Hepatocyte (in vitro differentiated cells): ENCODE data around the gene NUDT4.

Source experiments
- EZH2 ChIP-seq: fragments of 200-600 bp; sonication (generic); IDR thresholded peaks from 2 replicates; pipeline ENCODE4 v1.6.1; 2016; ENCODE audit warnings: antibody characterized with exemption, mild to moderate bottlenecking, borderline replicate concordance
- EZH2phosphoT487 ChIP-seq: fragments of 200-600 bp; sonication (generic); IDR thresholded peaks from one replicate; pipeline ENCODE4 v1.6.1; 2018; ENCODE audit warnings: antibody characterized with exemption, mild to moderate bottlenecking, low read depth, moderate library complexity; ENCODE audit not compliant: unreplicated experiment, severe bottlenecking
- TF ChIP-seq, protein P1 (sequence below): fragments of 200-600 bp; sonication (generic); IDR thresholded peaks from 2 replicates; pipeline ENCODE4 v1.5.1; 2016; ENCODE audit warnings: antibody characterized with exemption, mild to moderate bottlenecking; ENCODE audit not compliant: poor library complexity

DNA sequence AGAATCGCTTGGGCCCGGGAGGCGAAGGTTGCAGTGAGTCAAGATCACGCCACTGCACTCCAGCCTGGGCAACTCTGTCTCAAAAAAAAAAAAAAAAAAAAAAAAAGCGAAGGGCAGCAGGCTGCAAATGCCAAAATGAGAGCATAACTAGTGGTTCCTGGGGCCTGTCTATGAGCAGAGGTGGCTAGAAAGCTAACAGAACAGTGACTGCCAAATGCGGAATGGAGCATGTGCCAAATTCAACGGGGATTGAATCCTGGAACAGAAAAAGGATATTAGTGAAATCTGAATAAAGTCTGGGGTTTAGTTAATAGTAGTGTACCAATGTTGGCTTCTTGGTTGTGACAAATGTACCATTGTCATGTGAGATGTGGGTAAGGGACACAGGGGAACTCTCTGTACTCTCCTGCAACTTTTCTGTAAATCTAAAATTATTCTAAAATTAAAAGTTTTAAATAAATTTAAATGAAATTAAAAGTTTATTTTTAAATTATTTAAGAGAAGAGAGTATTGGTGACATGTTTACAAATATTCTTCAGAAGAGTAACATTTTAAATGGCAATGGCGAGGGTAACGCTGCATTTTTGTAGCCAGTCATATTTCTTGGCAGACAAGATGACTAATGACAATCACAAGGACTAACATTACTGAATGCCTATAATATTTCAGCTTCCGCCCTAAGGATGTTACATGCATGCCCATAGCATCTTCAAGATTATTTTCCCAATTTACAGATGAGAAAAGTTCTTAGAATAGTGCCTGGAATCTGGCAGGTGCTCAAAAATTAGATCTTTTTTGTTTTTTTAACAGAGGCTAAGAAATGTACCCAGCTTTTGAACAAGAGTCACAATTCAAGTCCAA, 28.9 kb upstream of the NUDT4 start:
- TF ChIP-seq, protein P1, sequence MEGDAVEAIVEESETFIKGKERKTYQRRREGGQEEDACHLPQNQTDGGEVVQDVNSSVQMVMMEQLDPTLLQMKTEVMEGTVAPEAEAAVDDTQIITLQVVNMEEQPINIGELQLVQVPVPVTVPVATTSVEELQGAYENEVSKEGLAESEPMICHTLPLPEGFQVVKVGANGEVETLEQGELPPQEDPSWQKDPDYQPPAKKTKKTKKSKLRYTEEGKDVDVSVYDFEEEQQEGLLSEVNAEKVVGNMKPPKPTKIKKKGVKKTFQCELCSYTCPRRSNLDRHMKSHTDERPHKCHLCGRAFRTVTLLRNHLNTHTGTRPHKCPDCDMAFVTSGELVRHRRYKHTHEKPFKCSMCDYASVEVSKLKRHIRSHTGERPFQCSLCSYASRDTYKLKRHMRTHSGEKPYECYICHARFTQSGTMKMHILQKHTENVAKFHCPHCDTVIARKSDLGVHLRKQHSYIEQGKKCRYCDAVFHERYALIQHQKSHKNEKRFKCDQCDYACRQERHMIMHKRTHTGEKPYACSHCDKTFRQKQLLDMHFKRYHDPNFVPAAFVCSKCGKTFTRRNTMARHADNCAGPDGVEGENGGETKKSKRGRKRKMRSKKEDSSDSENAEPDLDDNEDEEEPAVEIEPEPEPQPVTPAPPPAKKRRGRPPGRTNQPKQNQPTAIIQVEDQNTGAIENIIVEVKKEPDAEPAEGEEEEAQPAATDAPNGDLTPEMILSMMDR = no peak
- TF ChIP-seq EZH2phosphoT487 = no peak
- no peak for TF ChIP-seq EZH2
